ENCODE measurements around the gene JARID2.

DNA sequence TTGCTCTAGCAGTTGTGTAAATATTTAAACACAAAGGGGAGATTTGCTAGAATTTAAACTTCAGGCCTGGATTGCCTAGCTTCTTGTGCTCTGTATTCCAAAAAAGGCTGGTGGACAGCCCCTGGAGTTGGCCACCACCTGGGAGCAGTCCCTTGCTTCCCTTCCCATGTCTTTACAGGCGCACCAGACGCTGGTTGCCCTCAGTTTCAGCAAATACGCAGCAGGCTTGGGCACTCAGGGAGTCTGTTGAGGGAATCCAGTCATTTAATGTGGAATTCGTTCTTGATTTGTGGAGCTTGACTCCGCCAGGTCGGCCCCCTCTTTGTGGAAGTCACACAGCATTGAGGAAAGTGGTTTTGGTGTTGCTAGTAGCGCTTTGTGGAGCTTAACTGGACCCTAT lies 260.2 kb downstream of the JARID2 start:
- TF ChIP-seq EZH2 (IDR thresholded peaks at IDR 0.05; ENCODE audit: low read length) (no peak), CTCF (optimal IDR thresholded peaks at IDR 0.05 in 1 of 3, IDR thresholded peaks at IDR 0.05 in 1 of 3, conservative IDR thresholded peaks at IDR 0.05 in 1 of 3; ENCODE audit: extremely low read depth in 1 of 3, insufficient read depth in 2 of 3, low read length in 3 of 3) (no peak)

All from keratinocyte (primary cell).